ENCODE results near the gene TMEM231. TPM values are rescaled to one million over a fixed set of nuclear protein-coding genes. Genes with fewer than 3 reads are reported as not detected.
"Not testable (repeated sequence)": the region's sequence is repeated elsewhere in the genome, so short reads cannot be mapped to it uniquely, and the experiment has no call there.

Gene TMEM231
- total RNA-seq, 1 donor, result 12.1 TPM

GRCh38 chr16:75532142-75532765 is 23.8 kb downstream of the TMEM231 start:
- TF ChIP-seq CTCF (IDR thresholded peaks at IDR 0.05; ENCODE audit: insufficient read depth, low read depth, low read length), result no peak
- no peak for DNase-seq (ENCODE audit: low read depth)
- H3K4me3 ChIP-seq (ENCODE audit: low read depth, low read length), result no peak overlapping the region

- no peak for TF ChIP-seq CTCF (IDR thresholded peaks at IDR 0.05; ENCODE audit: insufficient read depth, low read depth, low read length)
Observed at GRCh38 chr16:75529959-75530358, 26.1 kb downstream of the TMEM231 start.

GRCh38 chr16:75529056-75529905 is 26.8 kb downstream of the TMEM231 start:
- no peak for DNase-seq (ENCODE audit: low read depth)
- no peak overlapping the region for H3K4me3 ChIP-seq (ENCODE audit: low read depth, low read length)
- TF ChIP-seq CTCF (IDR thresholded peaks at IDR 0.05; ENCODE audit: insufficient read depth, low read depth, low read length), result no peak

More at GRCh38 chr16:75529959-75530358, 26.1 kb downstream of the TMEM231 start:
- H3K4me3 ChIP-seq (ENCODE audit: low read depth, low read length), result no peak overlapping the region
- DNase-seq (ENCODE audit: low read depth), result no peak

- TF ChIP-seq CTCF (IDR thresholded peaks at IDR 0.05; ENCODE audit: insufficient read depth, low read depth, low read length), result no peak
- H3K4me3 ChIP-seq (ENCODE audit: low read depth, low read length), result no peak overlapping the region
- DNase-seq (ENCODE audit: low read depth), result no peak
Observed at GRCh38 chr16:75527825-75528299, 28.2 kb downstream of the TMEM231 start.

GRCh38 chr16:75526032-75526790 is 29.8 kb downstream of the TMEM231 start:
- H3K4me3 ChIP-seq (ENCODE audit: low read depth, low read length), result no peak overlapping the region
- DNase-seq (ENCODE audit: low read depth), result no peak
- TF ChIP-seq CTCF (IDR thresholded peaks at IDR 0.05; ENCODE audit: insufficient read depth, low read depth, low read length), result no peak

GRCh38 chr16:75519175-75519574 is 36.9 kb downstream of the TMEM231 start:
- DNase-seq (ENCODE audit: low read depth), result no peak
- no peak overlapping the region for H3K4me3 ChIP-seq (ENCODE audit: low read depth, low read length)
- TF ChIP-seq CTCF (IDR thresholded peaks at IDR 0.05; ENCODE audit: insufficient read depth, low read depth, low read length), result no peak

- DNase-seq (ENCODE audit: low read depth), result not testable (repeated sequence)
- peak overlapping the region; percentile 87 for H3K4me3 ChIP-seq (ENCODE audit: low read depth, low read length)
Observed at GRCh38 chr16:75516189-75516966, 39.7 kb downstream of the TMEM231 start.
